Hepatocyte (in vitro differentiated cells): ENCODE results near the gene NXPE4. TPM values are rescaled to one million over a fixed set of nuclear protein-coding genes. Genes with fewer than 3 reads are reported as not detected.
"Not testable (repeated sequence)": the region's sequence is repeated elsewhere in the genome, so short reads cannot be mapped to it uniquely, and the experiment has no call there.

Experiments used
- DNase-seq: peaks from one replicate; pipeline ENCODE4 v3.0.0-alpha.2; 2016; ENCODE audit warnings: low spot score
- H2AFZ ChIP-seq: fragments of 200-600 bp; sonication (generic); 2 replicates; pipeline ENCODE4 v1.6.0; 2016; ENCODE audit warnings: antibody characterized with exemption, mild to moderate bottlenecking
- H3K27ac ChIP-seq: fragments of 200-600 bp; sonication (generic); 2 replicates; pipeline ENCODE4 v1.5.1; 2016; ENCODE audit warnings: mild to moderate bottlenecking
- H3K27me3 ChIP-seq: fragments of 200-600 bp; sonication (generic); 2 replicates; pipeline ENCODE4 v1.6.1; 2016
- H3K36me3 ChIP-seq: fragments of 200-600 bp; sonication (generic); replicated peaks from 2 replicates; pipeline ENCODE4 v1.5.1; 2016; ENCODE audit warnings: low read depth; ENCODE audit not compliant: insufficient read depth
- H3K4me1 ChIP-seq: fragments of 200-600 bp; sonication (generic); 2 replicates; pipeline ENCODE4 v1.5.1; 2016; ENCODE audit warnings: mild to moderate bottlenecking, moderate library complexity; ENCODE audit not compliant: insufficient read depth
- H3K4me2 ChIP-seq: fragments of 200-600 bp; sonication (generic); 2 replicates; pipeline ENCODE4 v1.6.0; 2016
- H3K4me3 ChIP-seq: fragments of 200-600 bp; sonication (generic); 2 replicates; pipeline ENCODE4 v1.5.1; 2016; ENCODE audit warnings: mild to moderate bottlenecking
- H3K79me2 ChIP-seq: fragments of 200-600 bp; sonication (generic); 2 replicates; pipeline ENCODE4 v1.6.0; 2017; ENCODE audit warnings: mild to moderate bottlenecking
- H3K9me2 ChIP-seq: fragments of 200-600 bp; sonication (generic); replicated peaks from 2 replicates; pipeline ENCODE4 v1.6.0; 2017; ENCODE audit warnings: mild to moderate bottlenecking; ENCODE audit not compliant: insufficient read depth
- H3K9me3 ChIP-seq: fragments of 200-600 bp; sonication (generic); 2 replicates; pipeline ENCODE4 v1.5.1; 2016; ENCODE audit warnings: low read depth, mild to moderate bottlenecking
- H4K20me1 ChIP-seq: fragments of 200-600 bp; sonication (generic); 2 replicates; pipeline ENCODE4 v1.6.0; 2016; ENCODE audit warnings: mild to moderate bottlenecking; ENCODE audit not compliant: insufficient read depth, poor library complexity, severe bottlenecking
- EZH2 ChIP-seq: fragments of 200-600 bp; sonication (generic); IDR thresholded peaks from 2 replicates; pipeline ENCODE4 v1.6.1; 2016; ENCODE audit warnings: antibody characterized with exemption, mild to moderate bottlenecking, borderline replicate concordance
- EZH2phosphoT487 ChIP-seq: fragments of 200-600 bp; sonication (generic); IDR thresholded peaks from one replicate; pipeline ENCODE4 v1.6.1; 2018; ENCODE audit warnings: antibody characterized with exemption, mild to moderate bottlenecking, low read depth, moderate library complexity; ENCODE audit not compliant: unreplicated experiment, severe bottlenecking
- WGBS: methylation state at CpG from one replicate; pipeline ENCODE4 v1.1.6; 2016; ENCODE audit warnings: low lambda C conversion rate; ENCODE audit errors: missing lambda C conversion rate; 5-methylcytosine and 5-hydroxymethylcytosine counted together
- polyA plus RNA-seq: library from polyadenylated mRNA; unstranded; fragments of >200 nt; fragmentation: Nextera tagmentation; extraction: Ambion mirVana; gene quantifications from 2 replicates; pipeline ENCODE4 v1.2.1, GENCODE V29; 2016
- total RNA-seq: library from RNA; depleted of rRNA; stranded (reverse); fragments of >200 nt; gene quantifications from 2 replicates; pipeline ENCODE4 v1.2.3, GENCODE V29; 2014
- TF ChIP-seq, protein P1 (sequence below): fragments of 200-600 bp; sonication (generic); IDR thresholded peaks from 2 replicates; pipeline ENCODE4 v1.5.1; 2016; ENCODE audit warnings: antibody characterized with exemption, mild to moderate bottlenecking; ENCODE audit not compliant: poor library complexity

Gene NXPE4
- total and polyA plus RNA-seq, 2 experiments from 2014 or later, result 0.10 to 0.57 TPM

DNA sequence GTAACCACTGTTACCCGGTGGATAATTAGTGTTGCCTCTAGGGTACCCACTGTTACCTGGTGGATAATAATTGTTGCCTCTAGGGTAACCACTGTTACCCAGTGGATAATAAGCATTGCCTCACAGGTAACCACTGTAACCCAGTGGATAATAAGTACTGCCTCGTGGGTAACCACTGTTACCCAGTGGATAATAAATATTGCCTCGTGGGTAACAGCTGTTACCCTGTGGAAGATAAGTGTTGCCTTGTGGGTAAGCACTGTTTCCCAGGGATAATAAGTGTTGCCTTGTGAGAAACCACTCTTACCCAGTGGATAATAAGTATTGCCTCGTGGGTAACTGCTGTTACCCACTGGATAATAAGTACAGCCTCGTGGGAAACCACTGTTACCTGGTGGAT is 9.3 kb upstream of the NXPE4 start:
- H3K4me3 ChIP-seq, result no peak overlapping the region
- H3K9me3 ChIP-seq, result no peaks in the 10 kb centered on the region
- no peaks in the 10 kb centered on the region for H3K4me1 ChIP-seq
- H3K27ac ChIP-seq, result no peak overlapping the region
- H3K27me3 ChIP-seq, result no peaks in the 10 kb centered on the region
- no peaks in the 10 kb centered on the region for H4K20me1 ChIP-seq
- no peak for TF ChIP-seq EZH2
- TF ChIP-seq, protein P1, sequence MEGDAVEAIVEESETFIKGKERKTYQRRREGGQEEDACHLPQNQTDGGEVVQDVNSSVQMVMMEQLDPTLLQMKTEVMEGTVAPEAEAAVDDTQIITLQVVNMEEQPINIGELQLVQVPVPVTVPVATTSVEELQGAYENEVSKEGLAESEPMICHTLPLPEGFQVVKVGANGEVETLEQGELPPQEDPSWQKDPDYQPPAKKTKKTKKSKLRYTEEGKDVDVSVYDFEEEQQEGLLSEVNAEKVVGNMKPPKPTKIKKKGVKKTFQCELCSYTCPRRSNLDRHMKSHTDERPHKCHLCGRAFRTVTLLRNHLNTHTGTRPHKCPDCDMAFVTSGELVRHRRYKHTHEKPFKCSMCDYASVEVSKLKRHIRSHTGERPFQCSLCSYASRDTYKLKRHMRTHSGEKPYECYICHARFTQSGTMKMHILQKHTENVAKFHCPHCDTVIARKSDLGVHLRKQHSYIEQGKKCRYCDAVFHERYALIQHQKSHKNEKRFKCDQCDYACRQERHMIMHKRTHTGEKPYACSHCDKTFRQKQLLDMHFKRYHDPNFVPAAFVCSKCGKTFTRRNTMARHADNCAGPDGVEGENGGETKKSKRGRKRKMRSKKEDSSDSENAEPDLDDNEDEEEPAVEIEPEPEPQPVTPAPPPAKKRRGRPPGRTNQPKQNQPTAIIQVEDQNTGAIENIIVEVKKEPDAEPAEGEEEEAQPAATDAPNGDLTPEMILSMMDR, result no peak
- no peak for TF ChIP-seq EZH2phosphoT487
- no peaks in the 10 kb centered on the region for H3K9me2 ChIP-seq
- H3K4me2 ChIP-seq, result no peak overlapping the region
- WGBS, result 88% methylated on average over 5 of the region's 5 CpGs
- no peak overlapping the region for H2AFZ ChIP-seq
- no peaks in the 10 kb centered on the region for H3K79me2 ChIP-seq
- no peak for DNase-seq
- no peaks in the 10 kb centered on the region for H3K36me3 ChIP-seq

DNA sequence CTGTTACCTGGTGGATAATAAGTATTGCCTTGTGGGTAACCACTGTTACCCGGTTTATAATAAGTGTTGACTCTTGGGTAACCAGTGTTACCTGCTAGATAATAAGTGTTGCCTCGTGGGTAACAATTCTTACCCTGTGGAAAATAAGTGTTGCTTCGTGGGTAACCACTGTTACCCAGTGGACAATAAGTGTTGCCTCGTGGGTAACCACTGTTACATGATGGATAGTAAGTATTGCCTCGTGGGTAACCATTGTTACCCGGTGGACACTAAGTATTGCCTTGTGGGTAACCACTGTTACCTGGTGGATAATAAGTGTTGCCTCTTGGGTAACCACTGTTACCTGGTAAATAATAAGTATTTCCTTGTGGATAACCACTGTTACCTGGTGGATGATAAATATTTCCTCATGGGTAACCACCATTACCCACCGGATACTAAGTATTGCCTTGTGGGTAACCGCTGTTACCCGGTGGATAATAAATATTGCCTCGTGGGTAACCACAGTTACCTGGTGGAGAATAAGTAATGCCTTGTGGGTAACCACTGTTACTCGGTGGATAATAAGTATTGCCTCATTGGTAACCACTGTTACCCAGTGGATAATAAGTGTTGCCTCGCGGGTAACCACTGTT is 8.7 kb upstream of the NXPE4 start:
- Histone ChIP-seq H3K9me2 (no peaks in the 10 kb centered on the region), H3K27me3 (no peaks in the 10 kb centered on the region), H3K79me2 (no peaks in the 10 kb centered on the region), H3K36me3 (no peaks in the 10 kb centered on the region), H3K4me2 (no peak overlapping the region), H3K9me3 (no peaks in the 10 kb centered on the region), H3K27ac (no peak overlapping the region), H3K4me3 (no peak overlapping the region), H2AFZ (no peak overlapping the region), H4K20me1 (no peaks in the 10 kb centered on the region), H3K4me1 (no peaks in the 10 kb centered on the region)
- no peak for DNase-seq
- WGBS, result 92% methylated on average over 13 of the region's 13 CpGs
- TF ChIP-seq, protein P1, result no peak
- no peak for TF ChIP-seq EZH2

DNA sequence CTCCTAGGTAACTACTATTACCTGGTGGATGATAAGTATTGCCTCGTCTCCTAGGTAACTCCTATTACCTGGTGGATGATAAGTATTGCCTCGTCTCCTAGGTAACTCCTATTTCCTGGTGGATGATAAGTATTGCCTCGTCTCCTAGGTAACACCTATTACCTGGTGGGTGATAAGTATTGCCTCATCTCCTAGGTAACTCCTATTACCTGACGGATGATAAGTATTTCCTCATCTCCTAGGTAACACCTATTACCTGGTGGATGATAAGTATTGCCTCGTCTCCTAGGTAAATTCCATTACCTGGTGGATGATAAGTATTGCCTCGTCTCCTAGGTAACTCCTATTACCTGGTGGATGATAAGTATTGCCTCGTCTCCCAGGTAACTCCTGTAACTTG is 7.6 kb upstream of the NXPE4 start:
- H2AFZ ChIP-seq, H3K27ac ChIP-seq, H3K9me3 ChIP-seq, H3K9me2 ChIP-seq, H3K27me3 ChIP-seq, H3K36me3 ChIP-seq, H4K20me1 ChIP-seq, H3K4me1 ChIP-seq, H3K4me2 ChIP-seq, H3K4me3 ChIP-seq, DNase-seq, H3K79me2 ChIP-seq: not testable (repeated sequence)
- 94% methylated on average over 7 of the region's 7 CpGs for WGBS

DNA sequence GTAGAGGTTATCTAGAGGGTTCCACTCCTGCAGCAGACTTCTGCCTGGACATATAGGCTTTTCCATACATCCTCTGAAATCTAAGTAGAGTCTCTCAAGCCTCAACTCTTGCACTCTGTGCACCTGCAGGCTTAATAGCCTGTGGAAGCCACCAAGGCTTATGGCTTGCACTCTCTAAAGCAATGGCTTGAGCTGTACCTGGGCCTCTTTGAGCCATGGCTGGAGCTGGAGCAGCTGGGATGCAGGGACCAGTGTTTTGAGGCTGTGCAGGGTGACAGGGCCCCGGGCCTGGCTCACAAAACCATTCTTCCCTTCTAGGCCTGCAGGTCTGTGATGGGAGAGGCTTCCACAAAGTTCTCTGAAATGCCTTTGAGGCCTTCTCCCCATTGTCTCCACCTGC is 2.9 kb upstream of the NXPE4 start:
- no peak for TF ChIP-seq EZH2
- no peak for TF ChIP-seq EZH2phosphoT487
- TF ChIP-seq, protein P1, result no peak
- H3K4me3 ChIP-seq, result no peak overlapping the region
- H3K9me2 ChIP-seq, result no peaks in the 10 kb centered on the region

More for the DNA sequence above, 2.9 kb upstream of the NXPE4 start:
- H3K27ac ChIP-seq, result no peak overlapping the region
- no peaks in the 10 kb centered on the region for H3K36me3 ChIP-seq
- H3K9me3 ChIP-seq, result no peaks in the 10 kb centered on the region
- H3K4me2 ChIP-seq, result no peak overlapping the region
- H3K4me1 ChIP-seq, result no peaks in the 10 kb centered on the region
- DNase-seq, result no peak
- no peaks in the 10 kb centered on the region for H3K27me3 ChIP-seq
- H4K20me1 ChIP-seq, result no peaks in the 10 kb centered on the region
- 85% methylated on average over 1 of the region's 1 CpG for WGBS
- H2AFZ ChIP-seq, result no peak overlapping the region
- H3K79me2 ChIP-seq, result no peaks in the 10 kb centered on the region
